Fibroblast of pulmonary artery (primary cell): Measurements from ENCODE around the gene RALGAPA2.
A peak's percentile ranks its signal among the peaks of the same experiment; 100 is the strongest.

Source experiments
- DNase-seq: peaks from one replicate; pipeline ENCODE4 v3.0.0-alpha.2; 2010; ENCODE audit warnings: low read depth
- H3K4me3 ChIP-seq: replicated peaks from 2 replicates; pipeline ENCODE4 v1.5.1; 2011; ENCODE audit warnings: low read depth, mild to moderate bottlenecking, control low read depth, low read length, moderate library complexity
- TF ChIP-seq, protein P1 (sequence below): IDR thresholded peaks from 2 replicates; pipeline ENCODE4 v1.5.1; 2011; ENCODE audit warnings: mild to moderate bottlenecking, control low read depth, low read length, inconsistent platforms; ENCODE audit errors: missing control alignments

The RALGAPA2 gene

DNA sequence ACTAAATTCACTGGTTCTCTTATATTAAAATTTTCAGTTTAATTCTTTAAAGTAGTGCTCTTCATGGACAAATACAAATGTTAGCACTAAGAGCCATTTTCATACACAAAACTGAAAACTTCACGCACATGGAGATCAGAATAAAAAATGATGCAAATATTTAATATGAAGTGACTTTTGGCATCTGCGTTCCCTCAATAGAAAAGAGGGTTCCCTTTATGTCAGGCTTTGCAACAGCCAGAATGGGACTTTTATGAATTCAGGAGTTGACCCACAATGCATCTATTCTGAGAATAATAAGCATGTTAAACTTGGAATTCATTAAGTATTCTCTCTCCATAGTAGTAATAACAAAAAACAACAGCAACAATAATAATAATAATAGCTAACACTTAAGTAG lies 218.7 kb downstream of the RALGAPA2 start:
- TF ChIP-seq, protein P1, sequence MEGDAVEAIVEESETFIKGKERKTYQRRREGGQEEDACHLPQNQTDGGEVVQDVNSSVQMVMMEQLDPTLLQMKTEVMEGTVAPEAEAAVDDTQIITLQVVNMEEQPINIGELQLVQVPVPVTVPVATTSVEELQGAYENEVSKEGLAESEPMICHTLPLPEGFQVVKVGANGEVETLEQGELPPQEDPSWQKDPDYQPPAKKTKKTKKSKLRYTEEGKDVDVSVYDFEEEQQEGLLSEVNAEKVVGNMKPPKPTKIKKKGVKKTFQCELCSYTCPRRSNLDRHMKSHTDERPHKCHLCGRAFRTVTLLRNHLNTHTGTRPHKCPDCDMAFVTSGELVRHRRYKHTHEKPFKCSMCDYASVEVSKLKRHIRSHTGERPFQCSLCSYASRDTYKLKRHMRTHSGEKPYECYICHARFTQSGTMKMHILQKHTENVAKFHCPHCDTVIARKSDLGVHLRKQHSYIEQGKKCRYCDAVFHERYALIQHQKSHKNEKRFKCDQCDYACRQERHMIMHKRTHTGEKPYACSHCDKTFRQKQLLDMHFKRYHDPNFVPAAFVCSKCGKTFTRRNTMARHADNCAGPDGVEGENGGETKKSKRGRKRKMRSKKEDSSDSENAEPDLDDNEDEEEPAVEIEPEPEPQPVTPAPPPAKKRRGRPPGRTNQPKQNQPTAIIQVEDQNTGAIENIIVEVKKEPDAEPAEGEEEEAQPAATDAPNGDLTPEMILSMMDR = no peak
- DNase-seq = no peak

DNA sequence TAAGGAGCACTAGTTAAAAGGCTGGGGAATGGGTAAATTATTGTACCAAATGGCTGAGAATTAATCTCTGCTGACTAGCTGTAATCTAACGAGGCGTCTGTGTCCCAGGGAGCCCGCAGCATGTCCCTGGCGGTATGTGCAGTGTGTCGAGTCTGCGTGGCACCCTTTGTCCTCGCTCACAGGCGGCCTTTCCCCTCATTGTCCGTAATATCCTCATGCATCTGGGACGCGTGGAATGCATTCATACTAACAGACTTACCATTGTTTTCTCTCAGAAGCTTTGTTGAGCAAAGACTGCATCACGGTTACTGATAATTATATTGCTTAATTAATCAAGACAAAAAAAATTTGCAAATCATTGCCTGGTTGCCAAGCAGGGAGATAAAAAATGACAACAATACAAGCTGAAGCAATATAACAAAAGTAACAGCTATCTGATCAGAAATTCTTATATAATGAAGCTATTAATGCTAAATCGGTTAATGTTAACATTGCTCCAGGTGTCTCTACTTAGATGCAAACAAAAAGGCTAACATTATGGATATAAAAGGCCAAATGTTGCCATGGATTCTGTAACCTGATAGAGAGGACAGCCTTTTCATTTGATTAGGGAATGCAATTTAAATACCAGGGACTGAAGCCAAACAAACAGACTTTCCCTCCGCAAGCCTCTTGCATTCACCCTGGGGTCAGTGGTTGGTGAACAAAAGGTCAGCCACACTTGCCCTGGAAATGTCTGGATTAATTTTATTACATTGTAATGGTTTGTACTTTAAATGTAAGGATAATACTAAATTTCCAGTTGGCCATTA lies 219.7 kb downstream of the RALGAPA2 start:
- H3K4me3 ChIP-seq = no peak overlapping the region
- TF ChIP-seq, protein P1 = no peak
- no peak for DNase-seq

More for the DNA sequence above, 218.7 kb downstream of the RALGAPA2 start:
- H3K4me3 ChIP-seq = no peak overlapping the region

DNA sequence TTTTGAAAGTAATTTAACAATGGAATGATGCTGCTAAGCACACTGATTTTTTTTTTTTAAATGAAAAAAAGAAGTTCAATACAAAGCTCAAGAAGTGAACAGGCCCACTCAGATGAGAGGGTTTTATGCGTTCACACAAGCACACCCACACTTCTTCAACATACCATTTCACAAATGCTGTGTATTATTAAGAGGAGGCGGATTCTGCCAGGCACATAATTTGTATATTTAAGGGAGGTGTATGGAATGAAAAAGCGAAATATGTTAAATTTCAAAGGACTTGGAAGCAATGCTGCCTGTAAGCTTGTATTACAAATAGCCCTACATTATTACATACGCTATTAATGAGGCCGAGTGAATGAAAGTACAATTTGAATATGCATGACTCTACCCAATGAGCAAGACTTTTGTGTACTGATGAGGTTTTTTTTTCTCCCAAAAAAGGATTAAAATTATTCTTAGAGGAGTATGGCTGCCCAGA lies 220.6 kb downstream of the RALGAPA2 start:
- no peak overlapping the region for H3K4me3 ChIP-seq
- TF ChIP-seq, protein P1 = no peak
- DNase-seq = no peak

DNA sequence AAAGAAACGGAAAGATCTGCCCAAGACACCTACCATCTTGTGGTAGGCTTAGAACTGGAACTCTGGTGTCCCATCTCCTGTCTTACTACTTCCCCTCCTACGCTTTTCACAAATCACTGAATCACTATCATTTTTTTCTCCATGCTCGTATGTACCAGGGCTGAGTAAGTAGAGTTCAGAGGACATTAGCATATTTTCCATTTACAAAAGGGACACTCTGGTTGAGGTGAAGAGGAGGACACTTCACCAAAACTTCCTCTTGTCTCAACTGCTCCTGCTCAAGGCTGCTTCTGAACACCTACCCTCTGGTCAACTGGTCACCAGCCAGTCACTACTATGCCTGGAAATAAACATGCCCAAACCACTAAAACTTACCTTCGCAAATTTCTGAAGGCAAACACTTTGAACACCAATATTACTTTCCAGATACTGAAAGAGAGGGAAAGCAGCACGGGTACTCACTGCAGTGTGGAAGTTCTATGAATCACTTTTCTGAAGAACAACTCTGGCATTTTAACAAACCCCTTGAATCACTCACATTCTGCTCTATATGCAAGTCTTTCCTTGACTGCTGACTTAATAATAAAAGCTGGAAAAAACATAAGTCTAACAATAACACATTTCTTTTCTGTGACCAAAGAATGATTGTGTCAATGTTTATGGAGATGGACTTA lies 221.2 kb downstream of the RALGAPA2 start:
- TF ChIP-seq, protein P1 = no peak
- no peak overlapping the region for H3K4me3 ChIP-seq
- peak; percentile 4 for DNase-seq

DNA sequence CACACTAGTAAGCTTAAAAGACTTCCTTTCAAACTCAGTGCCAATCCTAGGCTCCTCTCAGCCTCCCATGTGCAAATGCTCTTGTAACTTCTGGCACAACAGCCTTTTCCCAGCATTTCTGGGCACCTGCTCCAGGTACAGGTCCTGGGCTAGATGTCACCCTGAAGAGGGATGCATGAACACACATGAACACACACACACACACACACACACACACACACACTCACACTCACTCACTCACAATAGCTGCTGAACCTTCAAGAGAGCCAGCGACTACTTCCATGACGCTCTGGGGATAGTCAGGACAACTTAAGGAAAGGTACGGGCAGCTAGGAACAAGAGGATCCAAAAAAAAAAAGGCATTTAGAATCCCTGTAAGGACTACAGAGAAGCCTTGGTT lies 221.8 kb downstream of the RALGAPA2 start:
- DNase-seq = no peak

DNA sequence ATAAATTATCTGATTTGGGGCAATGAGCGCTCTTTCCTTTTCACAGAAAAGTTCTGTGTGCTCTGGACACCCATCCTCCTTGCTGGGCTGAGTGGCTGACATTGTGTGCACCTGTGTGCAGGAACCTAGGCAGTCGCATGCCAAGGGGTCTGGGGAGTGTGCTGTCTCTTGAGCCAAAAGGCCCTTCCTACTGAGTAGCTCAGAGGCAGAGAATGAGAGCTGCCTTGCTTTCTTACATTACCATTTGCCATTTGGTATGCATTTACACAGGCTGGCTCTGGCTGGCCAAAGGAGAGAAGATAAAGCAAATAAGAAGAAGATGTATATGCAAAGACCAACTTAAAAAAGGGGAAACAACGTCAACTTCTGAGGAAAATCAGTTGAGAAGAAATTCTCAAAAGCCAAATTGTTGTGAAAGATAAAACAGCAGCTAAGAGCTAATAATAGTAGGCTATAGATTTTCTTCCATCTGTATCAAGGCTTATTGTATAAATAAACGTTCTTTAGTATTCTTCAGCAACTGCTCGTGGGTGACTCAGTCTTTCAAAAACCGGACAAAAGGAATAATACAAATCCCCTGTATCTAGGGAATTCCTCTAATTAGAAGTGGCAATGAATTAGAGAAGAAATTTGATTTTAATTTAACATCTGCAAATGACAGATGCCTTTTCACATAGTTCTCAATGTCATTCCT lies 222.6 kb downstream of the RALGAPA2 start:
- TF ChIP-seq, protein P1 = no peak
- no peak overlapping the region for H3K4me3 ChIP-seq
- no peak for DNase-seq

More for the DNA sequence above, 221.8 kb downstream of the RALGAPA2 start:
- H3K4me3 ChIP-seq = no peak overlapping the region
- TF ChIP-seq, protein P1 = no peak
